ENCODE data around the gene USP22. TPM values are rescaled to one million over a fixed set of nuclear protein-coding genes. Genes with fewer than 3 reads are reported as not detected.

Gene USP22
- total RNA-seq, 1 donor from 2014 or later, result 148 TPM

- no peak for DNase-seq (ENCODE audit: low spot score)
Observed at GRCh38 chr17:21002309-21003006, 40.4 kb downstream of the USP22 start.

- DNase-seq (ENCODE audit: low spot score), result no peak
Observed at GRCh38 chr17:21001813-21002221, 41.0 kb downstream of the USP22 start.

- no peak for DNase-seq (ENCODE audit: low spot score)
Observed at GRCh38 chr17:21001111-21001812, 41.5 kb downstream of the USP22 start.

GRCh38 chr17:20999841-21000532, 42.8 kb downstream of the USP22 start:
- DNase-seq (ENCODE audit: low spot score), result no peak

- DNase-seq (ENCODE audit: low spot score), result no peak
Observed at GRCh38 chr17:20999044-20999573, 43.7 kb downstream of the USP22 start.

GRCh38 chr17:20998571-20999043, 44.2 kb downstream of the USP22 start:
- DNase-seq (ENCODE audit: low spot score), result no peak

GRCh38 chr17:20997711-20998570, 44.9 kb downstream of the USP22 start:
- DNase-seq (ENCODE audit: low spot score), result no peak

GRCh38 chr17:20996724-20997615, 45.8 kb downstream of the USP22 start:
- no peak for DNase-seq (ENCODE audit: low spot score)

GRCh38 chr17:20995873-20996723, 46.7 kb downstream of the USP22 start:
- DNase-seq (ENCODE audit: low spot score), result no peak

GRCh38 chr17:20995164-20995872, 47.5 kb downstream of the USP22 start:
- DNase-seq (ENCODE audit: low spot score), result no peak

GRCh38 chr17:20994779-20995149, 48.0 kb downstream of the USP22 start:
- DNase-seq (ENCODE audit: low spot score), result no peak

GRCh38 chr17:20993863-20994778, 48.7 kb downstream of the USP22 start:
- no peak for DNase-seq (ENCODE audit: low spot score)

- DNase-seq (ENCODE audit: low spot score), result no peak
Observed at GRCh38 chr17:20992987-20993862, 49.6 kb downstream of the USP22 start.

GRCh38 chr17:20992416-20992815, 50.4 kb downstream of the USP22 start:
- DNase-seq (ENCODE audit: low spot score), result no peak

- DNase-seq (ENCODE audit: low spot score), result no peak
Observed at GRCh38 chr17:20991276-20992037, 51.4 kb downstream of the USP22 start.

Data from mesenteric fat pad (tissue), 1 donor.